SKM-1 (cell line): ENCODE measurements around the gene ATP2B2.

ENCODE experiments used
- DNase-seq: peaks from one replicate; lab custom pipeline; 2025; ENCODE audit not compliant: unreplicated experiment; lab: John Stamatoyannopoulos, UW

The ATP2B2 gene

DNA sequence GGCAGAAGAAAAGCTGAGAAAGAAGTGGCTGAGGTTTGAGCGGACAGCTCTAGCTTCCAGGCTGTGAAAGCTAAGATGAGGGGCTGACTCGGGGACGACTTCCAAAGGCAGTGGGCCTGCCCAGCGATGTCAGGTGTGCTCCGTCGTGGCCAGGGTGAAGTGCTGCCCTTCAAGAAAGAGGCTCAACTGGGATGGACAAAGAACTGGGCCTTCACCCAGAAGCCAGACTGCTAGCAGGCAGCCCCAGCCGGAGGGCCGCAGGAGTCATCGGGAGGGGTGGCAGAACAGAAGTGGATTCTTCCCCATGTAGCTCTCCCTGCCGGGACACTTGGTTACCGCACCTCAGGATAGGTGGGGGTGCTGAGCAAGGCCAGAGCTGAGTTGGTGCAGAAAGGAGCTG lies 171.3 kb downstream of the ATP2B2 start:
- DNase-seq, result no peak

DNA sequence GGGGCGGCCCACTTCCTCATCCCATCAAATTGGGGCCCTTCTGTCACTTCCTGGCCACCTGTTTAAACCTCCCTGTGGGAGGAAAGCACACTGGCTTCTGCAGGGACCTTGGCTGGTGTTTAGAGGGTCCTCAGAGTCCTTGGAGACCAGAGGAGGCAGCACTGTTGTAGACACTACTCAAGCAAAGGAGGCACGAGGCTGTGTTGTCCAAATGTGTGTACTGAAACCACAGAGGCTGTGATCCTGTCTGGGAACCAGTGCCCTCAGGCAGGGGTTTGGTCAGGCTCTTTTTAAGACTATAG lies 172.1 kb downstream of the ATP2B2 start:
- DNase-seq, result no peak

DNA sequence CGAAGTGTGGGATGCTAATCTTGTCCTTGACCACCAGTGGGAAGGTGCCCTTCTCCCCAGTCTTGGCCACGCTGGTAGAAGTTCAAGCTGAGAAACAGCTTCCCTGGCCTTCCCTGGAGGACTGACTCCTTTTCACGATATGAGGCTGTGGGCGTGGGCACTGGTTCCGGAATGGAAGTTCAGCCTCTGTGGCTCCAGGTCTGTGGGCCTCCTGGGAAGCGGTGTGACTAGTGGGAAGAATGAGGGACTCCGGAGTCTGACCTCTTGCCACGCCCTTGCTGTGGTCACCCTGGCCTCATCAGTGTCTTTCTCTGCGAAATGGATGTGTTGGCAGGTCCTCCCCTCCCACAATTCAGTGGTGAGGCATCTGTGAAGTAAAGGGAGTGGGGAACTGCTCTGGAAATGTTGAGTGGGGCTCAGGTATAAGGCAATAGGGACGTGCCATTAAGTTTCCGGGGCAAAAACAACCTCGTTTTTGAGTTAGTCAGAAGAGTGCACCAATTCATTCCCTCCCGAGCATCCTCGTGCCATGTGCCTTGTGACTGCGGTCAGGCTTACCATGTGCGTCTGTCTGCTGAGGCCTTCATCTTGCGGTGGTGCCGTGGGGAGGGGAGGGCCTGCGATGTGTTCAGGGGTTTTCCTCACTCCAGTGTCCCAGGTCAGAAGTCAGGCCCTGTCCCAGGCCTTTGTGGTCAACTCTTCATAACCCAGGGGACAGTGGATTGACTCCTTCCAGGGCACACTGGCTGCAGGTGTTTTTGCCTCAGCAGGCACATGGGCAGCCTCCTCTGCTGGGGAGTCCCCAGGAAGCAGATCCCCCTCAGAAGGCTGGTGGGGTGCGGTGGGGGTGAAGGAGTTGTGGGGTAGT lies 172.7 kb downstream of the ATP2B2 start:
- DNase-seq, result no peak

DNA sequence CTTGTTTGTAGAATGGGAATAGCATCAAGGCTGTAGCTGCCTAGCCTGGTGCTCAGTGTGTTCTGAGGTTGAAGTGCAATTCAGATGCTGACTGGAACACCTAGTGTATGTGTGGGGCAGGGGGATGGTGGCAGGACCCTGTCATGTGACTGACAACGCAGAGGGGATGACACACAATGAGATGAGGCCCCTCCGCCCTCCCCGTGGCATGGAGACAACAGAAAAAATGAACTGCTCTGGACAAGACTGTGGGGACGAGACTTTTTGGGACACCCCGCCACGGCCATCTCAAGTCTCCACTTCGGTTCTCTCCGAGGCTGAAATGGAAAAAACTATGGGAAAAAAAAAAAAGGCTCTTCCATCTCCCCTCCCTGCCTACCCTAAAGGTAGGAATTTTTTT lies 174.1 kb downstream of the ATP2B2 start:
- DNase-seq, result no peak

DNA sequence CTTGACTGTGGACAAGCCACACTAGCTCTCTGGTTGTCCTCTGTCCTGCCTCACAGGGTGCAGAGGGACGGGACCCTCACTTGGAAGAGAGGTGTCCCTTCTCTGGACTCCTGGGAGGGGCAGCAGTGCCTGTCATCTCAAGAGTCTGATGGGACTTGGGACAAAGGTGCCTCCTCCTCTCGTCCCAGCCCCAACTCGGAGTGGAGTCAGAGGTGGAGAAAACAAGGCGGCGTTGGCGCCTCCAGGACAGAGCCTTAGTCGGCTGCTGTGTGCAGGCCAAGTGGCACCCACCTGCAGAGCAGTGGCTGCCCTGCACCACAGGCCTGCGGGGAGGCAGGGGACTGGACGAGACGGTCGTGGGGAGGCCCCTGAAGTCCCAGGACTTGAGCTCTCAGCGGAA lies 175.1 kb downstream of the ATP2B2 start:
- DNase-seq, result no peak

DNA sequence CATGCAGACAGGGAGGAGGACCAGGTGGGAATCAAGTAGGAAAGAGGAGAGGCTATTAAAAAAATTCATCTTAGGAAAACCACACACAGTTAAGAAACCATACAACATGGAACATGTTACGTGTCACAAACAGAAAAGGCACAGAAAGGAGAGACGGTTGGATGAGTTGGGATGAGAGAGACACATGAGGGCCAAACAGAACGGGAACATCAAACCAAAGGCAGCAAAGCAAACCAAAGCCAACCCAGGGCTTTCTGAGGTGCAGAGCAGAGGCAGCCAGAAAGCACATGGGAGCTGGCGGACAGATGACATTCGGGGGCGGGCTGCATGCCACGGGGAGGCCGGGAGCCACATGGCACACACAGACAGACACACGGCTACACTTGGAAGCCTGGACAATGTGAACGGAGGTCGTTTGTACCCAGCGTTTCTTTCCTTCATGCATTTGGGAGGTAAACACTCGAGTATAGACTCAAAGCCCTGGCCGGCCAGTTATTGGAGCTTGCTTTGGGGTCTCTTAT lies 175.8 kb downstream of the ATP2B2 start:
- no peak for DNase-seq

DNA sequence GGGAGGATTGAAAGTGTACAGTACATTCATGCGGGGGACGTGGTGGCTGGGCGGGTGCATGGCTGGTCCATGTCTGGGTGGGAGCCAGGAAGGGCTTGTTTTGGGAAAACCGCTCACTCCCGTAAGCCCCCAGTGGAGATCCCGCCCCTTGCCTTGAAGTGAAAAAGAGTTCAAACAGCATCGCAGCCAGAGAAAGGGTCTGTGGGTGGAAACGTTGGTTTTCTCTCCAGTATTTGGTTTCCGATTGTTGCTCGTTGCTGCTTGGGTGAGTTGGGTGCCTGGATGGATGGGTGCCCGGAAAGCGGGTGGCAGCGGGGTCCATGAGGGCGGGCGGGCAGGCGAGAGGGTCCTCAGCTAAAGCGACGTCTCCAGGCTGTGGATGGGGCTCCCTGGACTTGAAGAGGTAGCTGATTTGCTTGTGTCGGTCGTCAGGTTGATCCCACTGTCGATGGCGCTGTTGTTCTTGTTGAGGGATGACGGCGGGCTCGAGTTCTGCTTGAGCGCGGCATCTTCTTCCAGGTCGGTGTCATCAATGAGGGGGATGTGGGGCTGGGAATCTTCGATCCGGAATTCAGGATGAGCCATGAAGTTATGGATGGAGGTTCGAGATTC lies 176.8 kb downstream of the ATP2B2 start:
- DNase-seq, result no peak

DNA sequence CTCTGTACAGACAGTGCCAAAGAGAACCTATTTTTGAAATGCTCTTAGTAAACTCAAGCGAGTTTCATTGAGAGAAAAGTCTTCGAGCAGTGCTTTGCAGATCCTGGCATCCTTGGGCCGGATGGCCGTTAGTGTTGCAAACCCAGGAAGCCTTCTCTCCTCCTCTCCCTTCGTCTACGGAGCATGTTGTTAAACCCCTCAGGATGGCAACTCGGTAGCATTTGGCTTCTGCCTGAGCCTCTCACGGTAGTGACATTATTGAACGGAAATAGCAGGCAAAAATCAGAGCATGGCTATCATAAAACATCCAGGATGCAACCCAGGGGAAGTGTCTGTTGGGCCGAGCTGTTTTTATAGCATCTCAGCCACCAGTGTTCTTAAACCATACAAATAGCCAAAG lies 177.8 kb downstream of the ATP2B2 start:
- no peak for DNase-seq

DNA sequence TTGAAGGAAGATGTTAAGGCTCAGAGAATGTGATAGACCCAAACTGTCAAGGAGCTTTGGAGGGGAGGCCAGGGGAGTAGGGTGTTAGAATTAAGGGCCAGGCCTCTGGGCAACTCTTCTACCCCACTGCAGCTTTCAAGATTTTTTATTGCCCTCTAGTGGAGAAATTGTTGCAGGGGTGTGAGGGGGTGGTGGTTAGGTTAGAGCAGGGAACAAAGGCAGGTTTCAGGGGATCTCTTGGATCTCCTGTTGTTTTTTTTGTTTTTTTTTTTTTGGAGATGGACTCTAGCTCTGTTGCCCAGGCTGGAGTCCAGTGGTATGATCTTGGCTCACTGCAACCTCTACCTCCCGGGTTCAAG lies 183.1 kb downstream of the ATP2B2 start:
- DNase-seq, result peak; percentile 45

DNA sequence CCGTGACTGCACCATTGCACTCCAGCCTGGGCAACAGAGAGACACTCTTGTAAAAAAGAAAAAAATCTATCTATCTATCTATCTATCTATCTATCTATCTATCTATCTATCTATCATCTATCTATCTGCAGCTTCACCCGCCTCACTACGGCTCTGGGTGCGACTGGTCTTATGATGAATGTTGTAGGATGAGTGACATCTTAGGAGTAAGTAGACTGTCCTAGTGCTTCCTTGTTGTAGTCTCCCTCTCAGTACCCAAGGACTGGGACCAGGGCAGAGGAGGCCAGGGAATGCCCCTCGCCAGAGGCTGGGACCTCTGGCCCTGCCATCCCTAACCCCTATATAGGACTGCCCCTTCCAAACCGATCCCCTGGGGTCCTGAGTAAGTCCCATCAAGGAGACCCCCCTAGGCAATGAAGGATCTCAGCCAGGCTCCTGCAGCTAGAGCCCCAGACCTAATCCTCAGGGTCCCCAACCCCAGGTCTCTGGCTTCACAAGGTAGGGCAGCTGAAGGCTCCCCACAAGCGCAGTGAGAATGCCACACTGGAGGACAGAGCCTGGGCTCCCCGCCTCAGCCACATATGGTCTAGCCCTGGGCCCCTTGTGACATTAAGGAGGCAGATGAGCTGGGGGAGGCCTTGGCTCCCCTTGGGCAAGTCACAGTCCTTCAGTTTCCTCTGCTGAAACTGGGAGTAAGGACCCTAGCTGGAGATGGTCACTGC lies 183.6 kb downstream of the ATP2B2 start:
- DNase-seq, result no peak

DNA sequence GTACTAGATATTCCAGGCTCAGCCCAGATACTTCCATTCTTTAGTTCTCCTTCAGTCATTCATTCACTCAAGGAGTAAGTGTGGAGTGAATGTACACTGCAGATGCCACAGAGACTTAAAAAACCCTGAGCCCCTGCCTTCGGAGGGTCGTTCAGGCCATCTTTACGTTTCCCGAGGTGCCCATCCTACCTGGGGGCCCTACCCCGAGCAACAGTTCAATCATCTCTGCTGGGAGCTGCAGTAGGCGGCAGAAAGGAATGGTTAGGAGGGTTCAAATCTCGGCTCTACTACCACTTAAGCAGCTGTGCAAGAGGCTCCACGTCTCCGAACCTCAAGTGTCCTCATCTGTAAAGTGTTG lies 185.1 kb downstream of the ATP2B2 start:
- DNase-seq, result no peak

DNA sequence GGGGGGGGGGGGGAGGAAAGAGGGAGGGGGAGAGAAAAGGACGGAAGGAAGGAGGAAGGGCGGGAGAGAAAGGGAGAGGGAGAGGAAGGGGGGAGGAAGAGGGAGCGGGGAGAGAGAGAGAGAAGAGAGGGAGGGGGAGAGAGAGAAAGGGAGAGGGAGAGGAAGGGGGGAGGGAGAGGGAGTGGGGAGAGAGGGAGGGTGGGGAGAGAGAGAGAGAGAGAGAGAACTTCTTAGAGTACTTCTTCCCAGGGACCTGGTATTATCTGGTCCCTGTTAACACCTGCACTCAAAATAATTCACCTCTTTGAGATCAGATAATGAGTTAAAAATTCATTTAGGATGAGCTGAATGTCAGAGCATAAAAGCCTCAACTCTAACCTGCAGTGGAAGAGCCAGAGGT lies 185.6 kb downstream of the ATP2B2 start:
- no peak for DNase-seq

DNA sequence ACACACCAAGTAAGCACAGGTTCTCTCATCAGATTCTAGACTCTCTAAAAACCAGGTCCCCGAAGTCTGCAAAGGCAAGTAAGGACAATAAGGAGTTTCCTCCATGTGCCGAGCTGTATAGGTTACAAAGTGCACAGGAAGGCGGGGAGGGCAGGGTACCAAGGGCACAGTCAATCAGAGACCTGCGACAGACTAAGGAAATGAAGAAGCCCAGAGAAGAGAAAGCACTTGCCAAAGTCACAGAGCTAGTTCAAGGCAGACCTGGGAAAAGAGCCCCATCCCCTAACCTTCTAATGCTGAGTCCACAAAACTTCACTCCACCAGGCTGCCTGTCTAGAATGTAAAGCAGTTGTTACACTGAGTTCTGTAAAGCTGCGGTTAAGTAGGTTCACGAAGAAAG lies 186.1 kb downstream of the ATP2B2 start:
- no peak for DNase-seq

DNA sequence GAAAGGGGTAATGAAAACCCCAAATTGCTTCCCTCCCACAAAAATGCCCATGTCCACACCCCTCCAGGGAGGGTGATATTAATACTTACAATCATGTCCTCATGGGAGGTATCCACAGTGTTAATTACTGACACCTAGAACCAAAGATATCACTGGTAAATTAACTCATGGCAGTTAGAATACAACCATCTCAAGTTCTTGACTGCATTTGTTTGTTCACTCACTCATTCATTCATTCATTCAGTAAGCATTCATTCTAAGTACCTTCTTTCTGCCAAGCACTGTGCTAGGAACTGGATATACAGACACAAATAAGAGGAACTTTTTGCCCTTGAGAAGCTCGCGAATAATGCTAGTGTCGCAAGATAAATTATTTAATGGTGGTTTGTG lies 187.4 kb downstream of the ATP2B2 start:
- no peak for DNase-seq

DNA sequence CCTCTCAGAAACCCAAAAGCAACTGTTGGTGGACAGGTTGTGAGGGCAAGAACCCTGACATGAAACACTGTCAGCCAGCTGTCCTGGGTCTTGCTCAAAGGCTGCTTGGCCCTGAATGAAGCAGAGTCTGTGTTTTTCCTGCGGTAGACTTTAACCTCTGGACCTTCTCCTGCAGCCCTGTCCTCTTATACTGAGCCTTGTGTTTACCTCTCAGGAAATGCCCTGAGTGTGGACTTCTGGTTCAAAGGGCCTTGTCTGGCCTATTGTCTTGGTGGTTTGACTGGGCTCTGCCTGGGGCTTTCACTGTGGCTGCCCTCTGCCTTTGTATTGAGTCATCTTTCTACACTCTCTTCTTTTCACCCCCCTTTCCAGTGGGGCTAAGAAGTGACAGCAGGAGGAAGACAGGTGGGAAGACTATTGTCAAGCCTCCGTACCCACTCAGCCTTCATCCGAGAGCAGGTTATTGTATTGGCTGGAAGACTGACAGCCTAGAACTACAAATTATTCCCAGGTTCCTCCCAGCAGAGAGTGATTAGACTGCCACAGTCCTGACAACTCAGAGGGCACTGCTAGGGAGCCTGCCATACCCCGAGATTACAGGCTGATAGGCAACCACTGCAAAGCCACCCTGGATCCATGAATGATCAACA lies 187.9 kb downstream of the ATP2B2 start:
- no peak for DNase-seq

DNA sequence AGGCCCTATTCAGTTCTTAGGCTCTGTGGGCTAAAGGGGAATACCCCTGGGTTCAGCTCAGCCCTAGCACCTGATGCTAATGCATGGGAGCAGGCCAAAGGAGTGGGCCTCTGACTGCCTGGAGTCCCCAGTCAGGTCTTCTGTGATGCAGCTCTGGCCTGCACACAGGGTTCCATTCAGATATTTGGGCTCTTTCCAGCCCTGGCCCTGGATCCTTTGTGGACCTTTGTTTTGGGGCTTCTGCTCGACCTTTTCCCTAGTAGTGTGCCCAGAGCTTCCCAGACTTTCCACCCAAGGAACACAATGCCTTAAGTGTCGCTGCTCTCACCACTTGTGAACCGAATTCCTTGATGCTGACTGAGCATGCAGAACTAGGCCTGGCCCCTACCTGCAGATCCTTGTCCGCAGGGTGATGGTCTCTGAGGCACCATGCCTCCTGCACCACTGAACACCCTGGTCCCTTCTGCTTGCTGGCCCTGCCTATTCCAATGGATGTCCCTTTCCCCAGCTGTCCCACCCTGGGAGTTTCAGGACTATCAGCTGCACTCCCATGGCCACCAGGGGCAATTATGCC lies 189.5 kb downstream of the ATP2B2 start:
- DNase-seq, result no peak

DNA sequence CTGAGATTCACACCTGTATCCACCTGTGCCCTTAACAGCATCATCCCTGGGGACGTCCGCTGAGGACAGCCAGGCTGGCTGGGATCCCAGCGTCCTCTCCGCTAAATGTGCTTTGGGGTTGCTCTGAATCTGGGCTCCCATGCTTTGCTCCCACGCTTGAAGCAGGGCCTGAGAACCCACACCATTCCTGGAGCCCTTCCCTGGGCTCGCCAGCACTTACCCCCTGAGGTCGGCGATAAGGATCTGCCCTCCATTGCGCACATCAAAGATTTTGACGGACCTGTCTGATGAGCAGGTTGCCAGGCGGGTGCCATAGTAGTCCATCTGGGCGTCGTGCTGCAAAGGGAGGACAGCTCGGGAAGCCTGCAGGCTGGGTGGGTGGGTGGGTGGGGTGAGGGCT lies 190.3 kb downstream of the ATP2B2 start:
- no peak for DNase-seq

DNA sequence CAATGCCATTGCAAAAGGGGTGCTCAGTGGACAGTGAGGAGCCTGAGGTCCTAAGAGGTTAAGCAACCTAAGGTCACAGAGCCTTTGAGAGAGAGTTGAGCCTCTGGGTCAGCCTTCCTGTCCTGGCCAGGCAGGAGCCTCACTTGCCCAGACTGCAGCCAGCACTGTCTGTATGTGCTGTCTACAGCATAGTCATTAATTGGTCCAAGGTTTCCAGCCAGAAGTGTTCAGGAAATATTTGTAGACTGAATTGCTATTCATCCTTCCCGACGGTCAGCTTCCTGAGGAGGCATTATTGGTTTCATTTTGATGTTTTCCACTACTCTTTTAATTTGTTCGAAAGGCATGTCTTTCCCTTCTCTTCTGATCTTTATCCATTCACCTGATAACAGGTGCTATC lies 192.5 kb downstream of the ATP2B2 start:
- DNase-seq, result no peak

DNA sequence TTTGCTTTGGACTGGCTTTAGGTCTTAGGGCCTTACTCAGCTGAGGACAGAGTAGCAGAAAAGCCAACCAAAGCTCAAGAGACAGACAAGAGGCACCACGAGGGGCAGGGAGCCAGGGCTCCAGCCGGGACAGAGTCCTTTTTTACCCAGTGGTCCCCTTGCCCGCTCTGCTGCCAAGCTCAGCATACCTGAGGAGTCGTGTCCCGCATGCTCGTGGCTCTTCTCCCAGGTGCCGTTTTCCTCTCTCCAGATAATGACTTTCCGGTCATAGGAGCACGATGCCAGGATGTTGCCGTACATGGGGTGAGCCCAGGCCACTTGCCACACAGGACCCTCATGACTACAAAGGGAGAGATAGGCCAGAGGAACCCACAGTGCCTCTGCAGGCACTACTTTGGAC lies 193.0 kb downstream of the ATP2B2 start:
- DNase-seq, result no peak

DNA sequence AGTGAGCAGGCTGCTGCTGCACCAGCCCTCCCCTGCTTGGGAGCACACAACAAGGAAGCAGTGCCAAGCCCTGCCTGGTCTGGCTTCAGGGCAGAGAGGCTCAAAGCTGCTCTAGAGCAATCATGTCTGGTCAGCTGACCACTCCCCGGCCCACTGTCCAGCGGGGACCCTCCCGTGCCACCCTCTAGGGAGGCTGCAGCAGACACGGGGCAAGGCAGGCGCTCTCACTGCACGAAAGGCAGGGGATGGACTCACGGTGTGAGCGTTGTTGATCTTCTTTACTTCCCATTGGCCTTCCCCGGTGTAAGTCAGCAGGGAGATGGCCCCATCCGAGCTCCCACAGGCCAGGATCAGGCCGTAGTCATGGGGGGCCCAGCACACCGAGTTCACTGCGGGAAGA lies 193.7 kb downstream of the ATP2B2 start:
- DNase-seq, result no peak

DNA sequence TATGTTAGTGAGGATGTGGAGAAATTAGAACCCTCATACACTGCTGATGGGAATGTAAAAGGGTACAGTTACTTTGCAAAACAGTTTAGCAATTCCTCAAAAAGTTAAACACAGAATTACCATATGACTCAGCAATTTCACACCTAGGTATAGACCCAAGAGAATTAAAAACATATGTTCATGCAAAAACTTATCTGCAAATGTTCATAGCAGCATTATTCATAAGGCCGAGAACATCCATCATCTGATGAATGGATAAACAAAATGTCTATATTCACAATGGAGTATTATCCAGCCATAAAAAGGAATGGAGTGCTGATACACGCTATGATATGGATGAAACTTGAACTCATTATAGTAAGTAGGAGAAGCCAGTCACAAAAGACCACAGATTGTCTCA lies 194.8 kb downstream of the ATP2B2 start:
- no peak for DNase-seq
